ENCODE data around the gene PGAP1.

- no peak for TF ChIP-seq POLR2A (IDR thresholded peaks at IDR 0.05)
- TF ChIP-seq CTCF (IDR thresholded peaks at IDR 0.05) = no peak
These were observed 28.5 kb upstream of the PGAP1 start for GRCh38 chr2:196955036-196955435.
